MM.1S (cell line): ENCODE measurements around the gene SAC3D1.

Experiments used
- EZH2 ChIP-seq: fragments of 300-600 bp; sonication (generic); optimal IDR thresholded peaks from 2 replicates; pipeline ENCODE3; 2017; ENCODE audit warnings: low read depth, mild to moderate bottlenecking, antibody characterized with exemption, low read length, mixed read lengths
- EZH2phosphoT487 ChIP-seq: fragments of 300-600 bp; sonication (generic); IDR thresholded peaks from 2 replicates; pipeline ENCODE4 v1.6.1; 2018; ENCODE audit warnings: antibody characterized with exemption, low read length
- TF ChIP-seq, protein P1 (sequence below): fragments of 300-600 bp; sonication (generic); IDR thresholded peaks from 2 replicates; pipeline ENCODE4 v1.5.1; 2016; ENCODE audit warnings: antibody characterized with exemption, low read length, mixed read lengths

DNA sequence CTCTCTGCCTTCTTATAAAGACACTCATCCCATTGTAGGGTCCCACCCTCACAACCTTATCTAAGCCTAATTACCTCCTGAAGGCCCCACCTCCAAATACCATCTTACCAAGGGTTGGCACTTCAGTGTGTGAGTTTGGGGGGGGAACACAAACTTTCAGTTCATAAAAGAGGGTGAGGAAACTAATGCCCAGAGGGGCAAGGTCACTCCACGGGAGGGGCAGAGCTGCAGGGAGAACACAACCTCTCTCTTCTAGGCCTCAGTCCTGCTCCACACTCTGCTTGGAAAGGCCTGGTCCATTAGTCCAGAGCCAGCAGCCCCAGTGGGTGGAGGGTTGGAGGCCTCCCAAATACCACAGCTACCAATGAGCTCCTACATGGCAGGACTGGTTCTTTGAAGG is 41.5 kb upstream of the SAC3D1 start:
- TF ChIP-seq, protein P1, sequence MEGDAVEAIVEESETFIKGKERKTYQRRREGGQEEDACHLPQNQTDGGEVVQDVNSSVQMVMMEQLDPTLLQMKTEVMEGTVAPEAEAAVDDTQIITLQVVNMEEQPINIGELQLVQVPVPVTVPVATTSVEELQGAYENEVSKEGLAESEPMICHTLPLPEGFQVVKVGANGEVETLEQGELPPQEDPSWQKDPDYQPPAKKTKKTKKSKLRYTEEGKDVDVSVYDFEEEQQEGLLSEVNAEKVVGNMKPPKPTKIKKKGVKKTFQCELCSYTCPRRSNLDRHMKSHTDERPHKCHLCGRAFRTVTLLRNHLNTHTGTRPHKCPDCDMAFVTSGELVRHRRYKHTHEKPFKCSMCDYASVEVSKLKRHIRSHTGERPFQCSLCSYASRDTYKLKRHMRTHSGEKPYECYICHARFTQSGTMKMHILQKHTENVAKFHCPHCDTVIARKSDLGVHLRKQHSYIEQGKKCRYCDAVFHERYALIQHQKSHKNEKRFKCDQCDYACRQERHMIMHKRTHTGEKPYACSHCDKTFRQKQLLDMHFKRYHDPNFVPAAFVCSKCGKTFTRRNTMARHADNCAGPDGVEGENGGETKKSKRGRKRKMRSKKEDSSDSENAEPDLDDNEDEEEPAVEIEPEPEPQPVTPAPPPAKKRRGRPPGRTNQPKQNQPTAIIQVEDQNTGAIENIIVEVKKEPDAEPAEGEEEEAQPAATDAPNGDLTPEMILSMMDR = no peak
- TF ChIP-seq EZH2 (no peak), EZH2phosphoT487 (no peak)
